ENCODE data around the gene QPCTL.

DNA sequence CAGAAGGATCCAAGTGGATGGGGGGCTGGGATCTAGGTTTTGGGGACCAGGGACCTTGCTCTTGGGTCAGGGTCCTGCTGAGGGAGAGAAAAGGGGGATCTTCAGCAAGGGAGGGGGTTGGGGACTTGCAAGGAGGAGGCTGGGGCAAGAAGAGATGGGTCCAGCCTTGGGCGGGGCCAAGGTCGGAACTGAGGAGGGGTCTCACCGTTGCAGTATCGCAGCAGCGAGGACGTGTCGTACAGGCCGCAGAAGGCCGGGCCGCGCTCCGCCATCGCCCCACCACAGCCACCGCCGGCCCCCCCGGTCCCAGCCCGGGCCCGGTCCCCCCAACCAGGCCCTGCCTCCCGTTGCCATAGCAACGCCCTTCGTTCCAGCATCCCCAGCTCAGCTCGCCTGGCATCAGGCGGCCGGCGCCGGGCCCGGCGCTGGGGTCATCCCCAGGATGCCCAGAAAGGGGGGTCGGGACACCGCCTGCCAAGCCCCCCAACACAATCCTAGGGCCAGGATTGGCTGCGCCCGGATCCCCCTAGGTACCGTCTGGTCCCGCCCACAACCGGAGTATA lies 47.3 kb upstream of the QPCTL start:
- TF ChIP-seq, protein P1, sequence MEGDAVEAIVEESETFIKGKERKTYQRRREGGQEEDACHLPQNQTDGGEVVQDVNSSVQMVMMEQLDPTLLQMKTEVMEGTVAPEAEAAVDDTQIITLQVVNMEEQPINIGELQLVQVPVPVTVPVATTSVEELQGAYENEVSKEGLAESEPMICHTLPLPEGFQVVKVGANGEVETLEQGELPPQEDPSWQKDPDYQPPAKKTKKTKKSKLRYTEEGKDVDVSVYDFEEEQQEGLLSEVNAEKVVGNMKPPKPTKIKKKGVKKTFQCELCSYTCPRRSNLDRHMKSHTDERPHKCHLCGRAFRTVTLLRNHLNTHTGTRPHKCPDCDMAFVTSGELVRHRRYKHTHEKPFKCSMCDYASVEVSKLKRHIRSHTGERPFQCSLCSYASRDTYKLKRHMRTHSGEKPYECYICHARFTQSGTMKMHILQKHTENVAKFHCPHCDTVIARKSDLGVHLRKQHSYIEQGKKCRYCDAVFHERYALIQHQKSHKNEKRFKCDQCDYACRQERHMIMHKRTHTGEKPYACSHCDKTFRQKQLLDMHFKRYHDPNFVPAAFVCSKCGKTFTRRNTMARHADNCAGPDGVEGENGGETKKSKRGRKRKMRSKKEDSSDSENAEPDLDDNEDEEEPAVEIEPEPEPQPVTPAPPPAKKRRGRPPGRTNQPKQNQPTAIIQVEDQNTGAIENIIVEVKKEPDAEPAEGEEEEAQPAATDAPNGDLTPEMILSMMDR (IDR thresholded peaks at IDR 0.05 in 4 of 5, conservative IDR thresholded peaks at IDR 0.05 in 1 of 5) = no peak
- TF ChIP-seq POLR2A (IDR thresholded peaks at IDR 0.05) = no peak
